ENCODE data around the gene RMC1.
"Not testable (repeated sequence)": the region's sequence is repeated elsewhere in the genome, so short reads cannot be mapped to it uniquely, and the experiment has no call there.

The RMC1 gene

DNA sequence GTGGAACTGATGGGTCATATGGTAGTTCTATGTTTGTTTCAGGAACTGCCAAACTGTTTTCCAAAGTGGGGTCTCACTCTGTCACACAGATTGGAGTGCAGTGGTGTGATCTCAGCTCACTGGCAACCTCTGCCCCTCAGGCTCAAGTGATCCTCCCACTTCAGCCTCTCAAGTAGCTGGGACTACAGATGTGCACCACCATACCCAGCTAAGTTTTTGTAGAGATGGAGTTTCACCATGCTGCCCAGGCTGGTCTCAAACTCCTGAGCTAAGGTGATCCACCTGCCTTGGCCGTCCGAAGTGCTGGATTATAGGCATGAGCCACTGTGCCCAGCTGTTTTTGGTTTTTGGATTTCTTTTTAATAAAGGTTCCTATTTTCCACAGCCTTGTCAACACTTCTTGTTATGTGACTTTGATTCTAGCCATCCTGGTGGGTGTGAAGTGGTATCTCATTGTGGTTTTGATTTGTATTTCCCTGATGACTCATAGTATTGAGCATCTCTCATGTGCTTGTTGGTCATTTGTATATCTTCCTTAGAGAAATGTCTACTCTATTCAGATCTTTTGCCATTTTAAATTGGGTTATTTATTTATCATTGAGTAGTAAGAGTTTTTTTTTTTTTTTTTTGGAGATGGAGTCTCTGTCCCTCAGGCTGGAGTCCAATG lies 60.2 kb downstream of the RMC1 start:
- no peak for DNase-seq (ENCODE audit: low spot score)

DNA sequence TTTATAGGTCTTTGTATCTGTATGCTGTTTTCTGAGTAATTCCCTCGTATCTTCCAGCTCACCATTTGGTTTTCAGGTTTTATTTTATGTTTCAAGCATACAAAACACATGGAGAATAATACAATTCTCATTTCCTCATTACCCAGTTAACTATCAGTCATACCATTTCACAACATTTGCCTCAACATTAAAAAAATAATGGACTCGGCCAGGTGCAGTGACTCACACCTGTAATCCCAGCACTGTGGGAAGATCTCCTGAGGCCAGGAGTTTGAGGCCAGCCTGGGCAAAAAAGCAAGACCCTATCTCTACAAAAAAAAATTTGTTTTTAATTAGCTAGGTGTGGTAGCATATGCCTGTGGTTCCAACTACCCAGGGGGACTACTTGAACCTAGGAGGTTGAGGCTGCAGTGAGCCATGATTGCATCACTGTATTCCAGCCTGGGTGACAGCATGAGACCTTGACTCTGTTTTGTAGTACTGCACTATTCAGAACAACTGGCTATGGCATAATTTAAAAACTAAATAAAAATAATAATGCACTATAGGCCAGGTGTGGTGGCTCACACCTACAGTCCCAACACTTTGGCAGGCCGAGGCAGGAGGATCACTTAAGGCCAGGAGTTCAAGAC lies 62.7 kb downstream of the RMC1 start:
- DNase-seq (ENCODE audit: low spot score) = no peak

DNA sequence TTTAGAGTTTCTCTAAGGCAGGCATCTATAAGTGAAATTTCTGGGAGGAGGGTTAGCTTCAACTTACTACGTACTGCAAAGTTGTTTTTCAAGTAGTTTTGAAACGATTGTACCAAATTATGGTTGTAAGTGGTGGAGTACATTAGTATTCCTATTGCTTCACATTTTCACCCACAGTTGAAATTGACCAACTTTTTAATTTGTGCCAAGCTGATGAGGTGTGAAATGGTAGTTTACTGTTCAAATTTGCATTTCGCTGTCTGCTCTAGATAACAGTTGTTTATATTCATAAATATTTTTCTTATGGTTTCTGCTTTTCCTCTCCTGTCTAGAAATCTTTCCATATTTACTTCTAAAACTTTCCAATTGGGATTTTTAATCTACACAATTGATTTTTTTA lies 64.4 kb downstream of the RMC1 start:
- DNase-seq (ENCODE audit: low spot score) = no peak

DNA sequence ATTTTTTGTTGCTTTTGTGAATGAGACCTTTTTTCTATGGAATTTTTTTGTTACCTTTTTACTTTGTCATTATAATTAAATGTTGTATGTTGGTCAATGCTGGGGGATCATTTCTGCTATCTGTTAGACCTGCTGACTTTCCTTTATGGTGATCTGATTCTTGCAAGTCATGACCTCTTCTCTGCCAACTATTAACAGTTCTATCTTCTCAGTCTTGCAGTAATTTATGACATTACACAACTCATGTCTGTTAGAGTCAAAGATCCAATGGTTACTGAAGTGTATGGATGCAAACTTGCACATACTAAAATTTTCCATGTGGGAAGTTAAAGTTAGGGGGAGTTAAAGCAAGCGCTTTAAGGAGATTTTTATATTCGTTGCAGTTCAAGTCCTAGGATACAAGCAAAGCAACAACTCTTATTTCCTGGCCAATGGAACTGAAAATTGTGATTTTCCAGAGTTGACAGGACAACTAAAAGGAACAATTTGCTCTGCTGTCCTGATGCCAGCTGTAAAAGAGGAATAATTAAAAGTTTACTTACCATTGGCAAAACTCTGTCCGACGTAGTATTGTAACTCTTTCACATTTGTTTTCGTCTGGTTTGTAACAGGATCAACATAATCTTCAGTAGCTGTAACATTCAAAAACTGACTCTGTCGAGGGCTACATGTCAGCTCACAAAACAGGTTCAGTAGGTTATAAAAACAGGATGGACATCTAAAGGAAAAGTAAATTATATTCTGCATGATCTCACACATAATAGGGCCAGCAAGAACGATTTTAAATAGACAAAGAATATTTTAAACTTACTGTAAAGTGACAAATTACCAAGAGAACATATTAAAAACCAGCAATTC lies 65.2 kb downstream of the RMC1 start:
- no peak for DNase-seq (ENCODE audit: low spot score)

DNA sequence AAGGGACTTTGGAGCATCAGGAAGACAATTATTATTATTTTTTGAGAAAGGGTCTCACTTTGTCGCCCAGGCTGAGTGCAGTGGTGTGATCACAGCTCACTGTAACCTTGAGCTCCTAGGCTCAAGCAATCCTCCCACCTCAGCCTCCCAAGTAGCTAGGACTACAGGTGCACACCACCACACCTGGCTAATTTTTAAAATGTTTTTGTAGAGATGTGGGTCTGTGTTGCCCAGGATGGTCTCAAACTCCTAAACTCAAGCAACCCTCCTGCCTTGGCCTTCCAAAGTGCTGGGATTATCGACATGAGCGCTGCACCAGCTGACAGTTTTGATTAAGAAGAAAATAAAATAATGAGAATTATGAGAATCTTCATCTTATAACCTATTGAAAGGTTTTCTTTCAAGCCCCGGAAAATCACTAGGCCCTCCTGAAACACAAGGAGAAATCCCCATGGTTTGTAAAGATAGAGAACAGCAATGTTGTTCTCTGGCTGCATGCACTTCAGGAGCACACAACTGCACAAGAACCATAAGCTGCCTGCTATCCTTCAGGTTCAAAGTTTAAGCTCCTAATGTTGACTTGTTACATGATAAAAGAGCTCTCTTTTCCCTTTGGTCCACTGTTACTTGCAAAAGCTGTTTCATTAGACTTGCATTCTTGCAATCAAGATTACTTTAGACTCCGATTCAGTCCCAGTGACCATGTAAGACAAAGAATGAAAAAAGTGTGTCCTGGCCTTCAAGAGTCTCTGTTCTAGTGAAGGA lies 66.2 kb downstream of the RMC1 start:
- DNase-seq (ENCODE audit: low spot score) = no peak

DNA sequence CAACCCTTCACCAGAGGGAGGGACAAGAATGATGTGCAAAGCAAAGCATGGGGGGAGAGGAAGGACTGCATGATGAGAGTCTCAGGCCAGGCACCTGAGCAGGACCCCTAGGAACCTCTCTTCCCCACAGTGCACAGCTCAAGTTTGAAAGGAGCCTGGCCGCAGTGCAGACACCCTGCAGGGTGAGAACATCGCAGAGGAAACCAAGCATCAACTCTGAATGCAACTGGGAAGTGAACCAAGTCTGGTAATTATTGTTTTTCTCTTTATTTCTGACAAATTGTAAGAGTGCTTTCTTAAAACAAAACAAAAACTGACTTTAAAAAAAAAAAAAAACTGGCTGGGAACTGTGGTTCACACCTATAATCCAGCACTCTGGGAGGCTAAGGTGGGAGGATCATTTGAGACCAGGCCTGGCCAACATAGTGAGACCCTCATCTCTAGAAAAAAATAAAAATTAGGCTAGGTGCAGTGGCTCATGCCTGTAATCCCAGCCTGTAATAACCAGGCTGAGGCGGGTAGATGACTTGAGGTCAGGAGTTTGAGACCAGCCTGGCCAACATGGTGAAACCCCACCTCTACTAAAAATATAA lies 67.7 kb downstream of the RMC1 start:
- no peak for DNase-seq (ENCODE audit: low spot score)

DNA sequence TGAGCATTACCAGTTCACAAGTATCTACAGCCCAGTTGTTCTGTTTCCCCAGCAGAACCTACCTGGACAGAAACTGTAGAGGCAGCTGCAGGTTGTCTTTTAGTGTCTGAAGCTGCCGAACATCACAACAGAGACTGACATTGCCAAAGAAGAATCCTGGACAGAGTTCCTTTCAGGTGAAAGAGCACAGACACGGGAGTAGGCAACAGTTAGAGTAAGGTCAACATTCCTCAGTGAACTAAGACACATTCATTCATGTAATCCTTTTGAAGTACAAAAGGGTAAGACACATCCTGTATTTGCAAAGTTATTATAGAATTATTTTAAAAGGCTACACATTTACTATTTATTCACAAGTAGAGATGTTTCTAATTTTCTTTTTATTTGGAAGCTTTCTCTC lies 68.7 kb downstream of the RMC1 start:
- DNase-seq (ENCODE audit: low spot score) = no peak

DNA sequence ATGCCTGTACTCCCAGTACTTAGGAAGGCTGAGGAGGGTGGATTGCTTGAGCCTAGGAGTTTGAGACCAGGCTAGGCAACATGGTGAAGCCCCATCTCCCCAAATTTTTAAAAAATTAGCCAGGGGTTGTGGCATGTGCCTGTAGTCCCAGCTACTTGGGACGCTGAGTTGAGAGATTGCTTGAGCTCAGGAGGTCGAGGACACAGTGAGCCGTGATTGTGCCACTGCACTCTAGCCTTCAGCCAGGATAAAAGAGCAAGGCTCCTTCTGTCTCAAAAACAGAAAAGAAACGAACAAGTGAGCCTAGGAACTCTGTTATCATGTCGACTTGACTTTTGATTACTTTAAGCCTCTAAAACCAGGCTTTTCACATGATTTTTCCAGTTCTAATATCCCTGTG lies 69.3 kb downstream of the RMC1 start:
- DNase-seq (ENCODE audit: low spot score) = no peak

DNA sequence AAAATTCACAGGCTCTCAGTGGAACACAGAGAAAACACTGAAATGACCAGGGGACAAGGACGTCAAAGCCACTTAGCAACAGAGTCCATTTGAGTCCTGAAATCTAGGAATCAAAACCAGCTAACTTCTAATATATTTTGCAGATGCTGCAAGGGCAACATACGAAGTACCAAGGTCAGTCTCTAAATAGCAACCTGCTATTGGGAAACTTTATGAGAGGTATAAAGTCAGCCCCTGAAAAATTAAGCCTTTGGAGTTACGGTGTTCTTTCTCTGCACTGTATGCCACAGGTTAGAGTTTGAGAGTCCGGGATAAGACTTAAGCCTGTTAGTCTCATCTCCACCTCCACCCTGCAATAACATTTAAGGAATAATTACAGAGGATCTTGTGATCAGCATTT lies 69.7 kb downstream of the RMC1 start:
- no peak for DNase-seq (ENCODE audit: low spot score)

DNA sequence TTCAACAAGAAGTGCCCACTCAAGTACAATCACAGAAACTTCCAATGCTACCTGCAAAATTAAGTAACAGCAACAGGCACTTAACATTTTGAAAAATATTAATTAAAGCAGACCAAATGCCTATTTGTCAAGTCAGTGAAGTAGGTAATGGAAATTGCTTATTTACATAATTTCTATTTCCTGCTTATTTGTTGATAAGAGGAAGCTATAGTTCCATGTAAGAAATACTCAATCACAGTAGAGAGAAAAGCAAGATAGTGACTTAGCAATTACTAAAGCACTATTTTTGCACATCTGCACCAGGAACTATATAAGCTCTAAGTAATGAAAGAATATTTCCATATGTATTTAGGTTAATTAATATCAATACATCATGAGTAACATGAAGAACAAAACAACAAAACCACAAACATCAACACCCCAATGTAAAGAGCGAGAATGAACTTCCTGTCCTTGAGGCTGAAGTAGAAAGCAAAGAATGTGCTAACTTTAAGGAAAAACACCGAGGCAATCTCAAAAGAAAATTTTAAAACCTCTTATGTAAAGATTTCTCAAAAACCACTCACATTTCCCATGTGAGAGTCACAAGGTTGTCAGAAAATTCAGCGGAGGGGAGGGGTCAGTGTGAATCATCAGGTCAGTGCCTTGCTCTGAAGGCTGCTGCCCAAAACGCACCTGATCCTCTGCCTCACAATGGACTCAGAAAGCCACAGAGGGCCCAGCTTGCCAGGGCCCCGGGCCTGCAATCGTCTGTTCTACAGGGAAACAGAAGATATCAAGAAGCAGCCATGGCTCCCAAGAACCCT lies 70.5 kb downstream of the RMC1 start:
- DNase-seq (ENCODE audit: low spot score) = peak; percentile 66

DNA sequence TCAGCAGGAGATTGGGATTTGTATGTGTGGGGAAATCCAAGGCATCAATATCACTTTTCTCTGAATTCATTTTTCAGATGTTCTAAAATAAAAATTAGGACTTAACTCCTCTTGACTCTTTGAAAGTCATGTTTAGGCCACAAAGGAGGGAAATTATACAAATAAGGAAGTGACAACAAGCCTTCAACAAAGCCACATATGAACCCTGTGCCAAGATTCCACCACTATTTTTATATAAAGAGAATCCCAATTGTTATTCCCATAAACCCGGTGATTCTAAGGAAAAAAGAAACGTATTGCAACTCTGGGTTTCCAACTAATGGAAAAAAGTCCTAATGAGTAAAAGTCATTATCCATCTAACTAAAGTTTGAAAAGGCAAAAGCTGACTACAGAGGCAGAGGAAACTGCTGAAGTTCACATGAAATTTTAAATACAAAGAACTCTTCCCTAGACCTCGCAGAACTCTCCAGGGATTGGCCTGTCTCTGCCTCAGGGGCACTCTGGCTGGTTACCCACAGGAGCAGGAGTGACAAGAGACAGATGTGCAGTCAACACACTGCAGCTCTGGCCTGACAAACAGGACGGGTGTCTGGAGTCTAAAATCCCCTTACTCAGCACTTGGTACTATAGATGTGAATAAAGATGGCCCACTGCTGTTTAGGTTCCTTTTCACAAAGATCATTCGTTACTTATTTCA lies 71.4 kb downstream of the RMC1 start:
- DNase-seq (ENCODE audit: low spot score) = no peak

DNA sequence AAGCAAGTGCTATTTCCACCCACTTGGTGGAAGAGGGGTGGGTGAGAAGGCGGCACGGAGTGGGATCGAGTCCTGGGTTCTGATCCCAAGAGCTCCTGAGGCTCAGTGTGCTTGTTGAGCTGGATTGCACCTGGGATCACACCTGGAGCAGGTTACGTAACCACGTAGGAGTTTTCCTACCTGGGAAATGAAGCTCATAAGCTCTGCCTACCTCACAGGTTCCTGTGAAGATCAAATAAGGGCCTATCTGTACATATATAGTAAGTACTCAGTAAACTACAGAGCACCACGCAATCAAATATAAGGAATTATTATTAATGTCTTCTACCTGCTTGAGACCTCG lies 72.0 kb downstream of the RMC1 start:
- no peak for DNase-seq (ENCODE audit: low spot score)

DNA sequence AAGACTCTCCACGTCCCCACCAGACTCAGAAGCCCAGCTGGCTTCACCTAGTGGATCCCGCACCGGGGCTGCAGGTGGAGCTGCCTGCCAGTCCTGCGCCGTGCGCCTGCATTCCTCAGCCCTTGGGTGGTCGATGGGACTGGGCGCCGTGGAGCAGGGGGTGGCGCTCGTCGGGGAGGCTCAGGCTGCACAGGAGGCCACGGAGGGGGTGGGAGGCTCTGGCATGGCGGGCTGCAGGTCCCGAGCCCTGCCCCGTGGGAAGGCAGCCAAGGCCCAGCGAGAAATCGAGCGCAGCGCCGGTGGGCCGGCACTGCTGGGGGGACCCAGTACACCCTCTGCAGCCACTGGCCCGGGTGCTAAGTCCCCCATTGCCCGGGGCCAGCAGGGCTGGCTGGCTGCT lies 74.2 kb downstream of the RMC1 start:
- not testable (repeated sequence) for DNase-seq (ENCODE audit: low spot score)

DNA sequence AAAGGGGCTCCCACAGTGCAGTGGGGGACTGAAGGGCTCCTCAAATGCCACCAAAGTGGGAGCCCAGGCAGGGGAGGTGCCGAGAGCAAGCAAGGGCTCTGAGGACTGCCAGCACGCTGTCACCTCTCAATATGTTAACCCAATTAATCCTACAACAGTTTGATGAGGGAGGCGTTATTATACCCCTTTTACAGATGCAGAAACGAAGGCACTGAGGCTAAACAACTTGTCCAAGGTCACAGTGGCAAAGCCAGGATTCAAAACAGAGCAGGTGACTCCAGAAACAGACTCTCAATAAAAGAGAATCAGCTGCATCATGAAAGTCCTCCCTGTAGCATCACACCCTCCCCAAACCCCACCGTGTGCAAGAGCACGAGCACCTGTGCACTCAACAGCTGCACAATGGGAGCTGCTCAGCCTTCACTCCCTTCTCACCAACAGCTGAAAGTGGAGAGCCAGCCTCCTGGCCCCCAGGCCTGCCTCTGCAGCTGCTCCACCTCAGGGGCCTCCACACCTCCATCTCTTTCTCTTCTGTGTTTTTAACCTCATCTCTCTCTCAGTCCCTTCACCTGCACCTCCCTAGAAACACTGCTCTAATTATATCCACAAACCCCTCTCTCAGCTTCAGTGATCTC lies 74.9 kb downstream of the RMC1 start:
- DNase-seq (ENCODE audit: low spot score) = no peak

DNA sequence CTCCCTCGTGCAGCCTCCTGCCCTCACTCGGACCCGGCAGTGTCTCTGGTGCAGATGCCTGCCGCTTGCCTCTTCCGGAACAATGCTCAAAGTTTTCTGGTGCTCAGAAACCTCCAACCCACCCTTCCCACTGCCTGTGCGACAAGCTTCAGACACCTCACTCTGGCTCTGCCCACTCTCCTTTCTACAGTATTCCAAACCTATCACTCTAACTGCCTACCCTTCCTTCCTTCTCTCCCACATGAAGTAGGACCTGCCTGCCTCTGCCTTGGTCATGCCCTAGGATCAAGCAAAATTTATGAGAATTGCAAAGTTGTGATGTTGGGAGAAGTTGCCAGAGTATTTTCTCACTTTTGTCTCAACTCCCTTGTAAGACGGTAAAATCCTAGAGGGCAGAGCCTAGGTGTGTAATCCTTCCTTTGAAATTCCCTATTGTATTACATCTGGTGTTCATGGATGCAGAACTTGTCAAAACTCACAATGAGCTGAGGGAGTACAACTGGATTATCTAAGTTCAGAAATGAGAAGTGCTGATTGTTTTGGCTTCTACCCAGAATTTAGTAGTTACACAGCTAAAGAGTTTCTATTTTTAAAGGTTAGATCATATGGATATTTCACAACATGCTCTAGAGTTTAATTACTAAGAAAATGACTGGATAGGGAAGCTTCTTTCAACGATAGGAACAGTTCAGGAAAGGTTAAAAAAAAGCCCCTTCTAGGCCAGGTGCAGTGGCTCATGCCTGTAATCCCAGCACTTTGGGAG lies 75.8 kb downstream of the RMC1 start:
- DNase-seq (ENCODE audit: low spot score) = no peak

DNA sequence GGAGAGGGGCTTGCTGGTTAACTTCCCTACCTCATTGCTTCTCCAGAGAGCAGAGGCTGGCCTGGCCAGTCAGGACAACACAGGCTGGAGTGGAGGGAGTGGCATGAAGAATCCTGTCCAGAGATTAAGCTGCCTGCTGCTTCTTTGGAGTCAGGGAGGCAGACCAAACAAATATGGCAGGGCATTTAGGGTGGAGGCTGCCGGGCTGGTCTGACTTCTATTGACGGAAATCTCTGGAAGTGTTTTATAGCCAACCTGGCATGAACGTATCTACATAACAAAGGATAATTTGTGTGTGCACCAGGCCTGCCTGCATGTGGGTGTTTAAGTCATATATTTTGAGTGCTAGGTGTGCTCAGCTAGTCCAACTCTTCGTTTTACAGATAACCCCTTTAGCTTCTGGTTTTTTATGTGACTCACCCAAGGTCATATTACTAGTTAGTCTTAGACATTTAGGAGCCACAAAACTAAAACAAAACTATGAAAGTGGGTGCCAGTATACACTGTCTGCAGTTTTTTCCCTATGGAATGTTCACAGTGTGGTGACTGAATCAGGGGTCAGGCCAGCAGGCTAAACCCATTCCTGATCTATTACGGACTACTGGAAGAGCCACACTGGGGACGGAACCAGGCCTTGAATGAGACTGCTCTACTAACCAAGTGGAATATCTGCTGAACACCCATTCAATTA lies 77.5 kb downstream of the RMC1 start:
- DNase-seq (ENCODE audit: low spot score) = peak; percentile 84
